Measurements from ENCODE around the gene FRMD1. TPM values are rescaled to one million over a fixed set of nuclear protein-coding genes. Genes with fewer than 3 reads are reported as not detected.

Gene FRMD1
- total RNA-seq, 1 donor from 2014 or later: not detected

- no peak for DNase-seq (ENCODE audit: low spot score)
- intact Hi-C loops (cut with DNase I): loop anchor here (5.0 kb wide), 1 partner anchor 123 kb away; no protein-coding TSS in a partner anchor
Measured at GRCh38 chr6:168050225-168050880, 28.7 kb downstream of the FRMD1 start.

DNA sequence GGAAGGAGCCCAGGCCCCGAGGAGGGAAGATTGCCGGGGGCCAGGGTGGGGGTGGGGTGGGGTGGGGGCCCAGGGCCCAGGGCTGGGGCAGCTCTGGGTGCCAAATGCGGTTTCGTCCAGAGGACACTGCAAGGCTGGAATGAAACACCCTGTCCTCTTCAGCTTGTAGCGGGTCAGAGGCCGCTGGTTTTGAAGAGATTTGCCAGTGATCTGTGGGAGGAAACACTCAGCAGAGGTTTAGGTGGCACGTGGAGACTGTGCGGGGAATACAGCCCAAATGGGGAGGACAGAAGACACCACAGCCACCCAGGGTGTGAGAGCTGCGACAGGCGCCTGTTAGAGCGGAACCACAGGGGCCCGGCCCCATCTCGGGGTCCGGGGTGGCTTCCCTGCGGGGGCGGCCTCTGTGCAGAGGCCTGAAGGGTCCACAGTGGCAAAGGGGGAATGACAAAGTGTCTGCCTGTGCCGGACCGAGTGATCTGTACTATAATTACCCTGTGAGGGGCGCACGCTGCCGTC lies 29.2 kb downstream of the FRMD1 start:
- DNase-seq (ENCODE audit: low spot score): no peak
- intact Hi-C loops (cut with DNase I): loop anchor here (5.0 kb wide), 1 partner anchor 122 kb away; no protein-coding TSS in a partner anchor

DNA sequence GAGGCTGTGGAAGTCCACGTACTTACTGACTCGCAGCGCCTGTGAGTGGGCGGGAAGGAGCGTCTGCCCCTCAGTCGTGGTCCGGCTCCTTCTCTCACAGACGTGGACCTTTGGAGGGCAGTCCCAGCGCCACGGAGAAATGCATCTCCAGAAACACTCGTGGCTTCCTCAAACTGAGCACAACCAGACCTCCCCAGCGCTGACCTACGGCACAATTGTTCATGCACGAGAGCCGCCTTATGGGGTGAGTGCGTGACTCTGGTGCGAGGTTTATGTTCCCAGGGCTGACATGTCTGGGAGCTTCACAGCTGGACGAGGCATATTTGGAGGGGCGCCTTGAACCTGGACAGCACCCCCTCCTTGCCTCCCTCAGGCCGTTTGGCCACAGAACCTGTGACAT lies 29.7 kb downstream of the FRMD1 start:
- intact Hi-C loops (cut with DNase I): no loop called here
- no peak for DNase-seq (ENCODE audit: low spot score)

GRCh38 chr6:168048724-168049025 lies 30.3 kb downstream of the FRMD1 start:
- DNase-seq (ENCODE audit: low spot score): no peak
- intact Hi-C loops (cut with DNase I): no loop called here

- no peak for DNase-seq (ENCODE audit: low spot score)
- intact Hi-C loops (cut with DNase I): no loop called here
Measured at GRCh38 chr6:168047841-168048723, 30.9 kb downstream of the FRMD1 start.

DNA sequence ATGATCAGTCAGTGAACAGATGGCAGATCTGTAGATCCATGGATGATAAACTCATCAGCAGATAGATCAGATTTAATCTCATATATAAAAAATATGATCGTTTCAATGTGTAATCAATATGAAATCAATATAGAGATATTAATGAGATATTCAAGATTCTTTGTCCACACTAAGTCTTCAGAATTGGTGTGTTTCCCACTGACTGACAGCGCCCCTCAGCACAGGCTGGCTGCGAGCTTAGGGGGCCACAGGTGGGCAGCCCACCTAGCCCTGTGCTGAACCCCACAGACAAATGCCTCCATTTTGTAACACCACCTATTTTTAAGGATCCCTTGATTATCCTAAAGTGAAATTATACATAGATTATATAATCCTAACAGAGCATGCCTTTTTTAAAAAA lies 32.3 kb downstream of the FRMD1 start:
- DNase-seq (ENCODE audit: low spot score): no peak
- intact Hi-C loops (cut with DNase I): no loop called here

DNA sequence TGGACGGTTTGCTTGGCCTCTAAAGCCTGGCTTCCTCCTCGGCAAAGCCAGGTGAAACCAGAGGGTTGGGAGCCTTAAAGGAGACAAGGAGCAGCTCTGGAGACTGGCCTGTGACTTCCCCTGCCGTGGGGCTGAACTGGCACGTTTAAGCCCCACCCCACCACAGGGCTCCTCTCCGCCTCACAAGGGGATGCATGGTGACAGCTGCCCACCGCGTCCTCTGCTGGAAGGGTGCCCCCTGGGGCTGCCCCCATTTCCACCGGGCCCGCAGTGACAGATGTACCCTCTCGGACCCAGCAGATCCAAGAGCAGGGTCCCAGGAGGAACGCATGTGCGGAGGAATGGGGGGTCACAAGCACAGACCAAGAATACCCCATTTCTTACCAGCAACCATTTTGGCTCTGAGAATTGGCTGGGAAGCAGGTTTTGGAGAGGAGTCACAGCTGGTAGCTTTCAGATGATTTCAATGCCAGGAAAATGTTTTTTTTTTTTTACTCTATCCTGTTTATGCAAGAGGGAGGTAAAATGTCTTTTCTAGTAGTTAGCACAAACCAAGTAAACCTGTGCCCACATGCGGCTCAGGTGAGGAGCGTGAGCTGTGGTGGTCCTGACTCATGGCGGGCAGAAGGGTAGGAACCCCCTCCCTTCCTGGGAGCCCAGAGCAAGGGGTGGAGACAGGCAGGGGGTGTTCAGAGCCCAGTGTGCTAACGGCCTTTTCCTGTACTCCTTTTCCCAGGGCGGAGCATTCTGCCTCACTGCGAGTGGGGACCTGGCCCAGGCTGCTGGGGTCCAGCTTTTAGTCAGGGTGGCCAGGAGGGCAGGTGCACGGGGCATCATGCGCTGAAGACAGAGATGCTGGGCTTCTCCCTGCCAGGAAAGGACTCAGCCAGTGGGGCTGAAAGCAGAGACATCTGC lies 33.0 kb downstream of the FRMD1 start:
- no peak for DNase-seq (ENCODE audit: low spot score)
- intact Hi-C loops (cut with DNase I): no loop called here

DNA sequence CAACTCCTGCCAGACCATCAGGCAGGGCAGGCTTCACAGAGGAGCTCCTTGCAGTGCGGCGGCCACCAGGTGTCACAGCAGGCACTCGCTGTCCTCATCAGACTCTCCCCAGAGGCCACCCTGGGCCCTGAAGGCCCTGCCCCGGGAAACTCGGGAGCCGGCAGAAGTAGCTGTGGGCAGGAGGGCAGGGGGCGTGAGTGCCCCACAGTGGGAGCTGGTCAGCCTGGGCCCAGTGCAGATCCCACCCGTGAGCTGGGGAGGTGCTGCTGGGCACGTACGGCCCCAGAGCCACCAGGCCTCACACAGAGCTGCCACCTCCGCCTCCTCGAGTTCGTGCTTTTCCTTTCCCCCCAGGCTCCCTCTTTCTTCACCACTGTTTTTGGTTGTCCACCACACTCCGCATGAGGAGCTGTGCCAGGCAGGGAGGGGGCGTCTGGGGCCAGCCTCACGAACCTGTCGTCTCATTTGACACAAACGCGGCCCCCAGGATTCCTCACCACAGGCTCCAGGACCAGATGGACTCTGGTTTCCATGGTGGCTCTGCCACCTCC lies 33.8 kb downstream of the FRMD1 start:
- DNase-seq (ENCODE audit: low spot score): no peak
- intact Hi-C loops (cut with DNase I): no loop called here

DNA sequence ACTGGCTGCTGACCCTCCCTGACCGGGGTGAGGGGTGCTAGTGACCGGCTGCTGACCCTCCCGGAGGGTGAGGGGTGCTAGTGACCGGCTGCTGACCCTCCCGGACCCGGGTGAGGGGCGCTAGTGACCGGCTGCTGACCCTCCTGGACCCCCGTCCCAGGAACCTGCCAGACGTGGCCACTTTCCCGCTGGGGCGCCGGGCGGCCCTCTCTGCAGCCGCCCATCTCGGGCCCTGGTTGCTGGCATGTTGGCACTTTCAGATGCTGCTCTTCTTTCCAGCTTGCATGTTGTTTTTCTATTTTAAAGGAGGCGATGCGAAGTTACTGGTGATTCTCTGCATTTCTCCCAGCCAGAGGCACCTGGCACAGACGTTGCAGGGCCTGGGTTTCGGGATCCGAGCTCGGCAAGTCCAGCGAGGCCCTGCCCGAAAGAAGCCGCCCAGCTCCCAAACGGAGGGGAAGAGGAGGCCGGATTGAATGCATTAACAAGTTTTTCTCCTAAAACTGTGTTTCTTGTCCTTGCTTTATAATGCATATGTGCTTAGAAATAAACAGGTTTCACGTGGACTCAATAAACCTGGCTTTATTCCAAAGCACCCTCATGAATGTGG lies 34.4 kb downstream of the FRMD1 start:
- no peak for DNase-seq (ENCODE audit: low spot score)
- intact Hi-C loops (cut with DNase I): no loop called here

DNA sequence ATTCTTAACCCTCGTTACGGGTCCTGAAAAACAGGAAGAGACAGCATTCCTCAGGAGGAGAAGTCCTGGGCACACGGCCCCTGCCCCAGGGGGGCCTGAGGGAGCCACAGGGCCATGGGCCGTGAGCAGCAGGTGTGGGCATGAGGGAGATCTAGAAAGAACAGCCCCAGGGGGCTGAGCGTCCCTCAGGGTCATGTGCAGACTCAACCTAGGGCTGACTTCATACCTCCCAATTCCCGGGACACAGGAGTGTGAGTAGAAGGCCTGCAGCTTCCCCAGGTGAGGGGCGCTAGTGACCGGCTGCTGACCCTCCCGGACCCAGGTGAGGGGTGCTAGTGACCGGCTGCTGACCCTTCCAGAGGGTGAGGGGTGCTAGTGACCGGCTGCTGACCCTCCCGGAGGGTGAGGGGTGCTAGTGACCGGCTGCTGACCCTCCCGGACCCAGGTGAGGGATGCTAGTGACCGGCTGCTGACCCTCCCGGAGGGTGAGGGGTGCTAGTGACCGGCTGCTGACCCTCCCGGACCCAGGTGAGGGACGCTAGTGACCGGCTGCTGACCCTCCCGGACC lies 35.1 kb downstream of the FRMD1 start:
- intact Hi-C loops (cut with DNase I): no loop called here
- no peak for DNase-seq (ENCODE audit: low spot score)

- intact Hi-C loops (cut with DNase I): no loop called here
- no peak for DNase-seq (ENCODE audit: low spot score)
Measured at GRCh38 chr6:168043193-168043847, 35.7 kb downstream of the FRMD1 start.

DNA sequence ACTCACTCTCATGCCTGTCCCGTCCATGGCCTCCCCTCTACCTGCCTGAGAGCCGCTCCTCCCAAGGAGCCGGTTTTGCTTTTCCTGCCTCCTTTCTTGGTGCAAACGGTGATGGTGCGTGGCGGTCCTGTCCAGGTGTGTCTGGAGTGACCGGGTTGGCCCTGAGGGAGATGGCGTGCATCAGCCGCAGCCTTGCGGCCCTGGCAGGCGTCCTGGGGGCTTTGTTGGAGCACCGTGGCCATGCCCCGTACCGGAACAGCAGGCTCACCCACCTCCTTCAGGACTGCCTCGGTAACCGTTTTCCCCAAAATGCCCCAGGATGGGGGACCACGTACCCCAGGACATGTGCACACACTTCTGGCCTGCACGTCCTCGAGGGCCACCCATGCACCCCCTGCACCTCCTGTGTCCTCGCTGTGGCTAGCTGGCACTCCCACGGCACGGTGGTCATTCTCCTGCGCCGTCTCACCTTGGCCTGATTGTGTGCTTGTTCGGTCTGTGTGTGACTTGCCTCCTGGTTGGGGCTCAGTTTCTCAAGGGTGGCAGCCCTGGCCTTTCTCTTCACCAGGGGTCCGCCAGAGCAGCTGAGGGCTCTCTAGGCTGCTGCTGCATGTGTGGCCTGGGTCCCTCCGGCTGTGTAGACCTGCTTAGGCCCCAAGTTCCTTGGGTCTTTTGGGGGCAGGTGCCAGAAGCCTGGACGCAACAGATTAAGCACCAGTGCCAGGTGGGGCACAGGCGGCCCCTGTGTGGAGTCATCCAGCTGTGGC lies 36.4 kb downstream of the FRMD1 start:
- DNase-seq (ENCODE audit: low spot score): peak; percentile 60
- intact Hi-C loops (cut with DNase I): no loop called here

GRCh38 chr6:168041928-168042327 lies 37.1 kb downstream of the FRMD1 start:
- intact Hi-C loops (cut with DNase I): no loop called here

GRCh38 chr6:168040856-168041496 lies 38.0 kb downstream of the FRMD1 start:
- DNase-seq (ENCODE audit: low spot score): peak; percentile 44

More at GRCh38 chr6:168041928-168042327, 37.1 kb downstream of the FRMD1 start:
- DNase-seq (ENCODE audit: low spot score): peak; percentile 59

GRCh38 chr6:168039849-168040248 lies 39.2 kb downstream of the FRMD1 start:
- peak; percentile 58 for DNase-seq (ENCODE audit: low spot score)

More at GRCh38 chr6:168040856-168041496, 38.0 kb downstream of the FRMD1 start:
- intact Hi-C loops (cut with DNase I): no loop called here

DNA sequence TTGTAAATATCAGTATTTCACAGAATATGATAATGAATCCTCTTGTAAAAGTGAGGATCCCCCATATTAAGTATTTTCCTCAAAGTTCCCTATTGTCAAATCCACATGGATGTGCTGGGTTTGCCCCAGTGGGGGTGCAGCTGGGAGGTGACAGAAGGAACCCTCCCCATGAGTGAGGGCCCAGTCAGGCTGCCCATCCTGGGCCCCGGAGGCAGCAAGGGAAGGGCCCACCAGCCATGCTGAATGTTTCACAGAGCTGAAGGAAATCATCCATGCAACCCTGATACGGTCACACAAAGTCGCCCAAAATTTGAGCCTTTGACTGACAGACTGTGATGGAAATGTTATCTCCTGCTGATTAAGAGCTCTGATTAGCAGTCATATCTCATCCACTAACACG lies 39.7 kb downstream of the FRMD1 start:
- no peak for DNase-seq (ENCODE audit: low spot score)
- intact Hi-C loops (cut with DNase I): no loop called here

More at GRCh38 chr6:168039849-168040248, 39.2 kb downstream of the FRMD1 start:
- intact Hi-C loops (cut with DNase I): no loop called here

- DNase-seq (ENCODE audit: low spot score): no peak
- intact Hi-C loops (cut with DNase I): no loop called here
Measured at GRCh38 chr6:168038576-168039140, 40.4 kb downstream of the FRMD1 start.

Data from cardiac septum (tissue), 1 donor.